GM06990 (cell line): ENCODE results near the gene PLEKHA6.

Source experiments
- DNase-seq: peaks from one replicate; pipeline ENCODE4 v3.0.0-alpha.2; 2011; ENCODE audit not compliant: insufficient read length; ENCODE audit errors: extremely low read depth
- H3K27me3 ChIP-seq: replicated peaks from 2 replicates; pipeline ENCODE4 v1.6.0; 2011; ENCODE audit warnings: low read length; ENCODE audit not compliant: control insufficient read depth, insufficient read depth
- H3K36me3 ChIP-seq: 2 replicates; pipeline ENCODE4 v1.5.1; 2011; ENCODE audit warnings: low read length; ENCODE audit not compliant: control insufficient read depth, insufficient read depth
- H3K4me3 ChIP-seq: replicated peaks from 2 replicates; pipeline ENCODE4 v1.5.1; 2011; ENCODE audit warnings: low read depth, mild to moderate bottlenecking, control low read depth, low read length
- CTCF ChIP-seq: IDR thresholded peaks from 2 replicates; pipeline ENCODE4 v1.5.1; 2011; ENCODE audit warnings: low read length, control low read depth, mild to moderate bottlenecking, inconsistent platforms; ENCODE audit not compliant: insufficient read depth, poor library complexity, severe bottlenecking

The PLEKHA6 gene

GRCh38 chr1:204249736-204250427 lies 109.8 kb downstream of the PLEKHA6 start:
- Histone ChIP-seq H3K27me3 (peaks cover 6% of the 10 kb centered on the region), H3K36me3 (no peaks in the 10 kb centered on the region), H3K4me3 (no peak overlapping the region)
- TF ChIP-seq CTCF: no peak
- DNase-seq: no peak

- DNase-seq: no peak
- TF ChIP-seq CTCF: no peak
- Histone ChIP-seq H3K36me3 (no peaks in the 10 kb centered on the region), H3K4me3 (no peak overlapping the region), H3K27me3 (peaks cover 6% of the 10 kb centered on the region)
Measured at GRCh38 chr1:204248954-204249353, 110.8 kb downstream of the PLEKHA6 start.

- peaks cover 6% of the 10 kb centered on the region for H3K27me3 ChIP-seq
- no peak overlapping the region for H3K4me3 ChIP-seq
- no peaks in the 10 kb centered on the region for H3K36me3 ChIP-seq
- no peak for DNase-seq
- no peak for TF ChIP-seq CTCF
Measured at GRCh38 chr1:204246876-204247275, 112.9 kb downstream of the PLEKHA6 start.

GRCh38 chr1:204242920-204243319 lies 116.8 kb downstream of the PLEKHA6 start:
- DNase-seq: no peak
- no peaks in the 10 kb centered on the region for H3K36me3 ChIP-seq
- H3K4me3 ChIP-seq: no peak overlapping the region
- TF ChIP-seq CTCF: no peak
- peaks cover 2% of the 10 kb centered on the region for H3K27me3 ChIP-seq

GRCh38 chr1:204241914-204242313 lies 117.8 kb downstream of the PLEKHA6 start:
- no peak for TF ChIP-seq CTCF

GRCh38 chr1:204241050-204241449 lies 118.7 kb downstream of the PLEKHA6 start:
- Histone ChIP-seq H3K4me3 (no peak overlapping the region), H3K36me3 (no peaks in the 10 kb centered on the region), H3K27me3 (no peaks in the 10 kb centered on the region; the same call in 1 of the 2 replicates)
- no peak for DNase-seq
- TF ChIP-seq CTCF: no peak

More at GRCh38 chr1:204241914-204242313, 117.8 kb downstream of the PLEKHA6 start:
- no peak for DNase-seq
- peaks cover 2% of the 10 kb centered on the region for H3K27me3 ChIP-seq
- no peak overlapping the region for H3K4me3 ChIP-seq
- no peaks in the 10 kb centered on the region for H3K36me3 ChIP-seq
